Activated naive CD8-positive, alpha-beta T cell treated with anti-CD3 and anti-CD28 coated beads, Interleukin-2, amount 10 ng/mL, durations not matched to agents 7 days and 5 days (primary cell): ENCODE measurements around the gene ENTREP3. TPM values are rescaled to one million over a fixed set of nuclear protein-coding genes. Genes with fewer than 3 reads are reported as not detected.
"Not testable (repeated sequence)": the region's sequence is repeated elsewhere in the genome, so short reads cannot be mapped to it uniquely, and the experiment has no call there.

Experiments used
- ATAC-seq: fragments of 150-1000 bp; cut with Tn5 transposase; one replicate; pipeline ENCODE4 v1.10.0; 2021; ENCODE audit warnings: low read depth, moderate library complexity
- POLR2A ChIA-PET: fragments of 350-600 bp; sonication (Branson Sonifier 250); formaldehyde crosslinking; loops from one replicate; lab custom pipeline; 2021; ENCODE audit warnings: antibody characterized with exemption; lab: Charles Lee
- DNase-seq: peaks from one replicate; pipeline ENCODE4 v3.0.0; 2021
- H3K27ac Mint-ChIP-seq: one replicate; pipeline ENCODE4 v1.8.0; 2022; ENCODE audit warnings: mild to moderate bottlenecking, mixed read lengths
- H3K27me3 Mint-ChIP-seq: one replicate; pipeline ENCODE4 v1.8.0; 2022; ENCODE audit warnings: mild to moderate bottlenecking, moderate library complexity, mixed read lengths
- H3K36me3 Mint-ChIP-seq: one replicate; pipeline ENCODE4 v1.8.0; 2021; ENCODE audit warnings: mild to moderate bottlenecking, mixed read lengths
- H3K4me1 Mint-ChIP-seq: one replicate; pipeline ENCODE4 v1.8.0; 2021; ENCODE audit warnings: mixed read lengths
- H3K4me3 Mint-ChIP-seq: one replicate; pipeline ENCODE4 v1.8.0; 2022; ENCODE audit warnings: mild to moderate bottlenecking, moderate library complexity, mixed read lengths
- H3K9me3 Mint-ChIP-seq: one replicate; pipeline ENCODE4 v1.8.0; 2021; ENCODE audit warnings: mixed read lengths
- total RNA-seq, 2 experiments: library from RNA; stranded (reverse); gene quantifications; one replicate each; pipeline ENCODE4 v1.2.3, GENCODE V29; 2021

Gene ENTREP3
- total RNA-seq, 2 experiments from 2014 or later = 26.0 to 29.4 TPM

DNA sequence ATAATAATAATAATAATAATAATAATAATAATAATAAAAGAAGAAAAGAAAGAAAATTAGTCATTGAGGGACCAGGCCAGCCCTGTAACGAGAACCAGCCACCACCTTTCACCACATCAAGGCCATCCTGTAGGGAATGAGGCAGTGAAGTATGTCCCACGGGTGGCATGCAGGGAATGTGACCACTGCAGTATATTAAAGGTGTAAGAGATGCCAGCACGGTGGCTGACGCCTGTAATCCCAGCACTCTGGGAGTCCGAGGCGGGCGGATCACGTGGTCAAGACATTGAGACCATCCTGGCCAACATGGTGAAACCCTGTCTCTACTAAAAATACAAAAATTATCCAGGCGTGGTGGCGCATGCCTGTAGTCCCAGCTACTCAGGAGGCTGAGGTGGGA lies 35.7 kb upstream of the ENTREP3 start:
- H3K4me3 Mint-ChIP-seq, H3K36me3 Mint-ChIP-seq, H3K9me3 Mint-ChIP-seq, H3K4me1 Mint-ChIP-seq, H3K27ac Mint-ChIP-seq, POLR2A ChIA-PET, DNase-seq, ATAC-seq: not testable (repeated sequence)
- peaks cover 40% of the 10 kb centered on the region for H3K27me3 Mint-ChIP-seq

DNA sequence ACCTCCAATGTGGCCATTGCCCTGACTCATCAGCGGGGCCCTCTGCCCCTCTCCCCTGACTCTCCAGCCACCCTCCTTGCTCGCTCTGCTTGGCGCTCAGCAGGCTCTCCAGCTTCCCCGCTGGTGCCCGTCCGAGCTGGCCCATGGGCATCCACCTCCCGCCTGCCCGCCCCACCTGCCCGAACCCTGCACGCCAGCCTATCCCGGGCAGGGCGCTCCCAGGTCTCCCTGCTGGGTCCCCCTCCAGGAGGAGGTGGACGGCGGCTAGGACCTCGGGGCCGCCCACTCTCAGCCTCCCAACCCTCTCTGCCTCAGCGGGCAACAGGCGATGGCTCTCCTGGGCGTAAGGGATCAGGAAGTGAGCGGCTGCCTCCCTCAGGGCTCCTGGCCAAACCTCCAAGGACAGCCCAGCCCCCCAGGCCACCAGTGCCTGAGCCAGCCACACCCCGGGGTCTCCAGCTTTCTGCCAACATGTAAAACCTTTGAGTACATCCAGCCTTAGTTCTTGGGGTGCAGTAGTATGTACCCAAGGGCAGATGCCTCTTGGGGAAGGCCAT lies 32.8 kb upstream of the ENTREP3 start:
- POLR2A ChIA-PET = no interaction called here
- DNase-seq = no peak
- Mint-ChIP-seq H3K27ac (no peak overlapping the region), H3K4me1 (no peaks in the 10 kb centered on the region), H3K36me3 (no peaks in the 10 kb centered on the region), H3K9me3 (no peaks in the 10 kb centered on the region), H3K4me3 (no peak overlapping the region), H3K27me3 (peaks cover 15% of the 10 kb centered on the region)
- ATAC-seq = no peak

DNA sequence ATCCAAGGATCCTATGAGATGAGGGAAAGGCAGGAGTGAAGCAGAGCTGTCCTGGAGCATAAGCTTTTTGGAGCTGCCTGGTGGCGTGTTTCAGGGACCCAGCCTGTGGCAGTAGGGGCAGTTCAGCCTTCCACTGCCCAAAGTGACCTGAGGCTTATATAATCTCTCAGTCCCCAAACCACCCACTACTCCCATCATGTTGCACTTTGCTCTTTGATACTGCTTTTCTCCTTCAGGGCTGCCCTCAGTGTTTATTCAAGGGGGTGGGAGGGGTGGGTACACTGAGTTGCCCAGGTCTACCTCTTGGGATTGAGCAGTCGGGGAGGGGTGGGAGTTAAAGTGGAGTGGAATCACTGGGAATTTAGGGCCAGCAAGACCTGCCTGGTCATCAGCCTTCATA lies 31.3 kb upstream of the ENTREP3 start:
- H3K27me3 Mint-ChIP-seq = peaks cover 4% of the 10 kb centered on the region
- no peaks in the 10 kb centered on the region for H3K9me3 Mint-ChIP-seq
- POLR2A ChIA-PET = no interaction called here
- H3K36me3 Mint-ChIP-seq = no peaks in the 10 kb centered on the region
- H3K4me1 Mint-ChIP-seq = no peaks in the 10 kb centered on the region
- DNase-seq (no peak), ATAC-seq (no peak)
- no peak overlapping the region for H3K27ac Mint-ChIP-seq
- no peak overlapping the region for H3K4me3 Mint-ChIP-seq

DNA sequence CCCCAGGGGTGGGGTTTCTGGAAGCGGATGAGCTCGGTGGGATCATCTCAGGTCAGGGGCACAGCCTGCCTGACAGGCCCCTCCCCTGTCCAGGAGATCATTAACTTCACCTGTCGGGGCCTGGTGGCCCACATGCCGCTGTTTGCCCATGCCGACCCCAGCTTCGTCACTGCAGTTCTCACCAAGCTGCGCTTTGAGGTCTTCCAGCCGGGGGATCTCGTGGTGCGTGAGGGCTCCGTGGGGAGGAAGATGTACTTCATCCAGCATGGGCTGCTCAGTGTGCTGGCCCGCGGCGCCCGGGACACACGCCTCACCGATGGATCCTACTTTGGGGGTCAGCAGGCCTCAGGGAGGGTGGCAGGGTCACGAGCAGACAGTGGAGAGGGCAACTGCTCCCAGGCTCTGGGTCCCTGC lies 30.4 kb upstream of the ENTREP3 start:
- no peak for ATAC-seq
- Mint-ChIP-seq H3K4me1 (no peaks in the 10 kb centered on the region), H3K36me3 (no peaks in the 10 kb centered on the region), H3K27ac (no peak overlapping the region), H3K27me3 (peaks cover 4% of the 10 kb centered on the region), H3K9me3 (no peaks in the 10 kb centered on the region), H3K4me3 (no peak overlapping the region)
- POLR2A ChIA-PET = no interaction called here
- no peak for DNase-seq

DNA sequence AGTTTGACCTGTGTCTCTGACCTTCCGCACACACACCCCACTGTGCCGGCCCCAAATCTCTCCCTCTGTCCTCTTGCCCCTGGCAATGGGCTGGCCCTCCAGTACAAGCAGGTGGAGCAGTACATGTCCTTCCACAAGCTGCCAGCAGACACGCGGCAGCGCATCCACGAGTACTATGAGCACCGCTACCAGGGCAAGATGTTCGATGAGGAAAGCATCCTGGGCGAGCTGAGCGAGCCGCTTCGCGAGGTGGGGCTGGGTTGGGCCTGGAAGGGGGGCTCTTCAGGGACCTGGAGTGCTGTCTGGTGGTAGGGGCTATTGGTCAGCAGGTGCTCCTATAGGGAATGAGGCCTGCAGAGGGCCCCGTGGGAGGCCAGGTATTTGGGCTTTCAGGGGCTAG lies 29.8 kb upstream of the ENTREP3 start:
- Mint-ChIP-seq H3K9me3 (no peaks in the 10 kb centered on the region), H3K27me3 (no peaks in the 10 kb centered on the region), H3K36me3 (no peaks in the 10 kb centered on the region), H3K4me1 (no peaks in the 10 kb centered on the region), H3K4me3 (no peak overlapping the region), H3K27ac (no peak overlapping the region)
- POLR2A ChIA-PET = no interaction called here
- DNase-seq (no peak), ATAC-seq (no peak)

DNA sequence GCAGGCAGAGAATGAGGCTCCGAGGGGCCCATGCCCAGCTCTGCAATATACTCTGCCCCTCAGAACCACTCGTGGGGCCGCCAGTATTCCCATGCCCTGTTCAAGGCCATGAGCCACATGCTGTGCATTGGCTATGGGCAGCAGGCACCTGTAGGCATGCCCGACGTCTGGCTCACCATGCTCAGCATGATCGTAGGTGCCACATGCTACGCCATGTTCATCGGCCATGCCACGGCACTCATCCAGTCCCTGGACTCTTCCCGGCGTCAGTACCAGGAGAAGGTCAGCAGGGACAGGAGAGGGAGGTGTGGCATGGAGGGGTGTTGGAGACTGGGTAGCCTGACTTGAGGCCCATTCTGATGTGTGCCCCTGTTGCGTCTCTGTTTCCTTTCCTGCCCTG lies 29.2 kb upstream of the ENTREP3 start:
- no peak overlapping the region for H3K27ac Mint-ChIP-seq
- no peak for ATAC-seq
- no peaks in the 10 kb centered on the region for H3K36me3 Mint-ChIP-seq
- no peaks in the 10 kb centered on the region for H3K9me3 Mint-ChIP-seq
- H3K4me3 Mint-ChIP-seq = no peak overlapping the region
- POLR2A ChIA-PET = no interaction called here
- H3K27me3 Mint-ChIP-seq = no peaks in the 10 kb centered on the region
- no peaks in the 10 kb centered on the region for H3K4me1 Mint-ChIP-seq
- no peak for DNase-seq

DNA sequence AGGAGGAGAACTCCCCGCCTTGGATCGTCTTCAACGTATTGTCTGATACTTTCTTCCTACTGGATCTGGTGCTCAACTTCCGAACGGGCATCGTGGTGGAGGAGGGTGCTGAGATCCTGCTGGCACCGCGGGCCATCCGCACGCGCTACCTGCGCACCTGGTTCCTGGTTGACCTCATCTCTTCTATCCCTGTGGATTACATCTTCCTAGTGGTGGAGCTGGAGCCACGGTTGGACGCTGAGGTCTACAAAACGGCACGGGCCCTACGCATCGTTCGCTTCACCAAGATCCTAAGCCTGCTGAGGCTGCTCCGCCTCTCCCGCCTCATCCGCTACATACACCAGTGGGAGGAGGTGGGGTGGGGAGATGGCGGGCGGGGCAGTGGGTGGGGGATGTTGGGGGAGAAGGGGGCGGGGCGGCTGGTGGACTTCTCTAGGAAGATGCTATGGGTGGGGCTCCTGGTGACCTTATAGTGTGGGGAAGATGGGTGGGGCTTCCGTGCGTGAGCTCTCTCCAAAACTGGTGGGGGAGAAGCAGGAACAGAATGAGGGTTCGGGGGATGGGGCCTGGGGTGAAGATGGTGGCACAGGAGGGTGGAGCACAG lies 27.3 kb upstream of the ENTREP3 start:
- POLR2A ChIA-PET = no interaction called here
- no peak overlapping the region for H3K4me3 Mint-ChIP-seq
- no peaks in the 10 kb centered on the region for H3K27me3 Mint-ChIP-seq
- H3K4me1 Mint-ChIP-seq = peaks cover 4% of the 10 kb centered on the region
- no peaks in the 10 kb centered on the region for H3K9me3 Mint-ChIP-seq
- ATAC-seq = no peak
- no peaks in the 10 kb centered on the region for H3K36me3 Mint-ChIP-seq
- no peak overlapping the region for H3K27ac Mint-ChIP-seq
- DNase-seq = no peak

DNA sequence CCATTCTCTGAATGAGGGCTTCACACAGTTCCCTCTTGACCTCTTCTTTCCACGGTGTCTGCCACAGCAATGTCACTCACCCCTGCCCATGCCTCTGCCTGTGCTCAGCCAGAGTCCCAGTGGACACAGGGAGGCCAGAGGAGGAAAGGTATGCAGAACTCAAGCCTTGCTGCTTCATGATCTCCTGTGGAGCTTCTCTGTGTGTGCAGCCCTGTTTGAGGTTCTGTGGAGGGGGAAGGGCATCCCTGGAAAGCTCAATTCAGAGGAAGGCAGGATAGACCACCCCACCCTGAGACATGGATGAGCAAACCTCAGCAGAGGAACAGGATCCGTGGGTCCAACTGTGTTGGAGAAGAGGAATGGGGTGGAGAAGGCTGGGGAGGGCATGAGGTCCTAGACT lies 24.0 kb upstream of the ENTREP3 start:
- POLR2A ChIA-PET = interaction anchor here (1.0 kb wide), 1 partner anchor 24 kb away, joined by 3 read pairs; the partner anchor contains the start of gene ENTREP3
- DNase-seq (no peak), ATAC-seq (no peak)
- H3K27me3 Mint-ChIP-seq = no peaks in the 10 kb centered on the region
- no peak overlapping the region for H3K4me3 Mint-ChIP-seq
- H3K27ac Mint-ChIP-seq = no peak overlapping the region
- peaks cover 13% of the 10 kb centered on the region for H3K4me1 Mint-ChIP-seq
- H3K9me3 Mint-ChIP-seq = no peaks in the 10 kb centered on the region
- H3K36me3 Mint-ChIP-seq = no peaks in the 10 kb centered on the region

DNA sequence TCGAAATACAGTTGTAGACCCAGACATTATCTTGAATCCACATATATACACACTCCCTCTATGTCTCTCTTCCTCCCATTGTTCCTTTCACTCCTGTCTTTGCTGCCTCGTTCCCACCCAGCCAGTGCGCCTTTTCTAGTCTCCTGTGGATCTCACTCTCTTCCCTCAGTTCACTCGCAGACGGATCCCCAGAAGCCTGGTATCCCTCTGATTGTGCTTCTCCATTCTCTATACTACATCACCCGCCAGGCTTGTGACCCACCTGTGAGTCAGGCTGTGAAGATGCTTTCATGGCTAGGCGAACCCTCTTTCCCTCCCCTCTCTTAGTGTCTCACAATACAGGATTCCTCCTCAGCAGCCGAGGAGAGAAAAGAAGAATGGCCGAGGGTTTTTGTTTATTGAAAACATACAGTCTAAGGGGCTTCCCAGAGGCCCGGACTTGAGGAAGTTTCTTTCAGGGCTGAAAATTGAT lies 23.4 kb upstream of the ENTREP3 start:
- DNase-seq = no peak
- H3K27me3 Mint-ChIP-seq = no peaks in the 10 kb centered on the region
- H3K4me1 Mint-ChIP-seq = peaks cover 16% of the 10 kb centered on the region
- H3K9me3 Mint-ChIP-seq = no peaks in the 10 kb centered on the region
- no peaks in the 10 kb centered on the region for H3K36me3 Mint-ChIP-seq
- ATAC-seq = no peak
- POLR2A ChIA-PET = interaction anchor here (0.6 to 1.3 kb wide), 3 partner anchors 29 to 213 kb away, joined by 3 to 5 read pairs (median 3); no protein-coding TSS in a partner anchor
- peak overlapping the region; percentile 10 for H3K4me3 Mint-ChIP-seq
- no peak overlapping the region for H3K27ac Mint-ChIP-seq

DNA sequence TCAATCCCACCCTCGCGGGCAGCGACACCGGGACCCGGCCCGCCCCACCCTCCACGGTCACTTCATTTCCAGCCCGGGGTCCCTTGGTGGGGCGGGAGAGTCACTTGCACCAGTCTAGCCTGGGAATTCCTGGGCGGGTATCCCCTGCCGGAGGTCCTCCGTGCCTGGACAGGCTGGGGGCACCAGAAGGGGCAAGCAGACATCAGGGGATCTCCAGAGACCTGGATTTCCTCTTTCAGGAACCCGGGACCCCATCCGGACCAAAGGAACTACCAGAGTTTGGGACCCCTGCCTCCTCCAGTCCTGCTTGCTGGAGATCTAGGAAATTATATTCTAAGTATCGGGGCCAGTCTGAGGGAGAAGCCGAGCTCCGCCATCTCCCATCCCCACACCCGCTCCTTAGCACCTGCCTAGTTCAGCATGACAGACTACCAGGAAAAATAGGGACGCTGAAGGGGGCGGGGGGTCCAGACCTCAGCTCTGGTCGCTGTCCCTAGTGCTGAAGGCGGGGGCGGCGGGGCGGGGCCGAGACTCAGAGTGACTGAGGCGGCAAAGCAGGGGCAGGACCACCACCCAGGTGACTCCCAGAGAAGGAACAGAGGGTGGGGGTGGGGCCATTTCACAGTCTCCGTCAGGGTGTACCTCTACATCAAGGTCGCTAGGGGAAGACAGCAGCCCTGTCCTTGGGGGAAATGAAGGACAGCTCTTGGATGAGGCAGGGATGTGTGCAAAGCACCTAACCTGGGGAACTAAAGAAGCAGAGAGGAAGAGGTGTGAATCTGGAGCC lies 22.8 kb upstream of the ENTREP3 start:
- peak; percentile 24 for ATAC-seq
- Mint-ChIP-seq H3K4me1 (peaks cover 18% of the 10 kb centered on the region), H3K4me3 (peak overlapping the region; percentile 75), H3K9me3 (no peaks in the 10 kb centered on the region), H3K36me3 (no peaks in the 10 kb centered on the region), H3K27me3 (no peaks in the 10 kb centered on the region), H3K27ac (no peak overlapping the region)
- POLR2A ChIA-PET = interaction anchor here (0.6 to 1.3 kb wide), 3 partner anchors 29 to 213 kb away, joined by 3 to 5 read pairs (median 3); no protein-coding TSS in a partner anchor
- peak; percentile 74 for DNase-seq

DNA sequence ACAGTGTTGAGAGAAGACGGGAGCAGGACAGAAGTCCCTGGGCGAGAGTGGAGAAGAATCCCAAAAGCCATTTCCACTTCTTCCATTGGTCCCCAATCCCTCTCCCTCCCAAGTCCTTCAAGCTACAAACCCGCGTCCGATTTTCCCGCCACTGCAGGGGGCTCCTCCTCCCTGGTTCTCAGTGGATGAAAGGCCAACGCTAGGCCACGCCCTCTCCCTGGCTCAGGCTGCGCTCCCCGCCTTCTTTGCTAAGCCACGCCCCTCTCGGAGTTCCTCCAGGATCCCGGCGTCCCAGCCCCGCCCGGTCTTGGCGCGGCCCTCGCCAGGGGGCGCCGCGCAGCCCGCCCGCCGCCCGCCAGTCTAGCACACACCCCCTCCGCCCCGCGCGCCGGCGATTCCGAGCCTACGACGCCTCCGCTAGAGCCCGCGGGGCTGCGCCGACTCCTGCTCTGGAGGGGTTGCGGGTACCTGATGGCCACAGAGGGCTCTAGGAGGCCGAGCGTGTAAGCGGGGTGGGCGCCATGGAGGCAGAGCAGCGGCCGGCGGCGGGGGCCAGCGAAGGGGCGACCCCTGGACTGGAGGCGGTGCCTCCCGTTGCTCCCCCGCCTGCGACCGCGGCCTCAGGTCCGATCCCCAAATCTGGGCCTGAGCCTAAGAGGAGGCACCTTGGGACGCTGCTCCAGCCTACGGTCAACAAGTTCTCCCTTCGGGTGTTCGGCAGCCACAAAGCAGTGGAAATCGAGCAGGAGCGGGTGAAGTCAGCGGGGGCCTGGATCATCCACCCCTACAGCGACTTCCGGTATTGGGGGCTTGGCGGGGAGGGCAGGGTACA lies 22.0 kb upstream of the ENTREP3 start, which contains the start of gene HCN3:
Gene HCN3 (plus strand): TSS at position 394 of the 832 bp plus-strand sequence. CDS start 128 bp downstream, at position 522.
- Mint-ChIP-seq H3K9me3 (no peaks in the 10 kb centered on the region), H3K4me3 (peak within 1 kb of the TSS; percentile 77), H3K27me3 (no peaks in the 10 kb centered on the region), H3K4me1 (peaks cover 24% of the 10 kb centered on the region), H3K27ac (no peak within 1 kb of the TSS), H3K36me3 (peaks cover 4% of the 10 kb centered on the region)
- DNase-seq (peak; percentile 91), ATAC-seq (peak; percentile 62)
- POLR2A ChIA-PET = interaction anchor here (0.6 to 1.3 kb wide), 3 partner anchors 46 to 84 kb away, joined by 3 to 6 read pairs (median 5); no protein-coding TSS in a partner anchor

DNA sequence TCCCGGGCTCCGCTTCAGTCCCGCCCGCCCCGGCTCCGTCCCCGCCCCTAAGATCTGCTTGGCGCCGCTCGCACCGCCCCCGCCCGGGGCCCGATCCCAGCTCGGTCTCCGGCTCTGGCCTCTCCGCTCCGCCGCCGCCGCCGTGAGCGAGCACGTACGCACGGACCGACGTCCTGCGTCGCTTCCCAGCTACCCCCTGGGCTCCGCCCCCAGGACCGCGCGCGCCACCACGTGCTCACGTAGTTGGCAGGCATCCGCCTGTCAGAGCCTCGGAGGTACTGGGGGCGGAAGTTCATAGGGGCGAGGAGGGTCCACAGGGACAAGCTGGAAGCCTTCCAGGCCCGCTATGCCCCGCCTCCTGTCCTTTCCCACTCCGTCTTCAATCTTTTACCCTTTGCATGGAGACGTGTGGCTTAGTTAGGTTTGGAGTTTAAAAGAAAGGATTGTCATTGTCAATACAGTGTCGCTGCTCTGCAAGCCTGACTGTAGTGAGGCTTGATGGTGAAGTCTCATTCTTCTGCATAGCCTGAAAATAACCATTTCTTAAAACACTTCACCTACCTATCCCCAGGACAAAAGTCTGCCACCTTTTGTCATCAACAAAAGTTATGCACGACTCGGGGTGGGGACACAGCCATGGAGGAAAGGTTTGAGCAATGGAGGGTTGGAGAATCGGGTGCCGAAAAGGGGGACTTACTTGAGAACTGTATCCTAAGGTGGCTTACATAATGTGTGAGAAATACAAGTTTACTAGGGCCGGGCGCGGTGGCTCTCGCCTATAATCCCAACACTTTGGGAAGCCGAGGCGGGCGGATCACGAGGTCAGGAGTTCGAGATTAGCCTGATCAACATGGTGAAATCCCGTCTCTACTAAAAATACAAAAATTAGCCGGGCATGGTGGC lies 18.3 kb upstream of the ENTREP3 start, which contains the start of gene CLK2:
Gene CLK2 (minus strand): TSS at position 162 of the 903 bp plus-strand sequence. CDS start 2,527 bp downstream, outside the sequence.
- DNase-seq = peak; percentile 95
- Mint-ChIP-seq H3K4me3 (peak within 1 kb of the TSS; percentile 97), H3K9me3 (no peaks in the 10 kb centered on the region), H3K4me1 (peaks cover 32% of the 10 kb centered on the region), H3K27ac (peak within 1 kb of the TSS; percentile 93), H3K27me3 (no peaks in the 10 kb centered on the region), H3K36me3 (peaks cover 17% of the 10 kb centered on the region)
- POLR2A ChIA-PET = interaction anchor here (0.6 to 3.2 kb wide), 16 partner anchors 9 to 66 kb away, joined by 3 to 34 read pairs (median 6); partner anchors contain the start of genes ENTREP3, FDPS and SCAMP3
- ATAC-seq = peak; percentile 84
